NCI-H1694 (cell line): ENCODE results near the gene CXorf65.

Source experiments
- DNase-seq: peaks from one replicate; lab custom pipeline; 2025; lab: John Stamatoyannopoulos, UW

The CXorf65 gene

DNA sequence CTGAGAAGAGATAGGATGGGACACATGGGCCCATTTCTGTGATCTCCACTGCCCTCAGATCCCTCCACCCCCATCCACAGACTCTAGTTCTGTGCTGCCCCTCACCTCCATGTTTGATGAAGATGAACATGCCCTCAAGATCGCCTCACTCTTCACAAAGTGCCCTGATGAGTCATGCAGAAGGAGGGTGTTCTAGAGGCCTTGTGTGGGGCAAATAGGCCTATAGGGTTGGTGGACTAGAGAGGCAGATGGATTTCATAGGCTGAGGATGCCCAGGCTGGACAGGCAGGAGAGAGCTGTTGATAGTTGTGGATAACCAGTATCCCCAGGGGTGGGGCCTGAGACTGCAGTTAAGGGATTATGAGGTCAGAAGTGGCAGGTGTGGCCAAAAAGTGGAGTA lies at the start of gene CXorf65:
TSS of gene CXorf65 (minus strand) at position 314 of the 400 bp plus-strand sequence. CDS start at position 130, 184 bp downstream.
- DNase-seq, result no peak

DNA sequence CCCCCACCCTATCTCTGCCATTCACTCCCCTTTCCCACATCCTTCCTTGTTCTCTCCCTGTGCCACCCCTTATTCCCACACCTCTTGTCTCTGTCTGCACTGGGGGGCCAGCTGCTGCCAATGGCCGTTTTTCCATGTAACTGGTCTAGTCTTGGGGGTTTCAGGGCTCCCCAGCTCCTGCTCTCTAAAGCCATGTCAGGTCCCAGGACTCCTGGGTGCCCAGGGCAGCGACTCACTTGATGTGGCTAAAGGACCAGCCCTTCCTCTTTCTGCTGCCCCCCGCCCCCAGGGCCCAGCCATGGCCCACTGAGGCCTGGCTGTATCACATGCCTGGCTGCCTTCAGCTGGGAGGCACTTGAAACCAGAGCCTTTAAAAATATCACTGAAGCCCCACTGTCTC lies 48.1 kb upstream of the CXorf65 start:
- DNase-seq, result no peak

DNA sequence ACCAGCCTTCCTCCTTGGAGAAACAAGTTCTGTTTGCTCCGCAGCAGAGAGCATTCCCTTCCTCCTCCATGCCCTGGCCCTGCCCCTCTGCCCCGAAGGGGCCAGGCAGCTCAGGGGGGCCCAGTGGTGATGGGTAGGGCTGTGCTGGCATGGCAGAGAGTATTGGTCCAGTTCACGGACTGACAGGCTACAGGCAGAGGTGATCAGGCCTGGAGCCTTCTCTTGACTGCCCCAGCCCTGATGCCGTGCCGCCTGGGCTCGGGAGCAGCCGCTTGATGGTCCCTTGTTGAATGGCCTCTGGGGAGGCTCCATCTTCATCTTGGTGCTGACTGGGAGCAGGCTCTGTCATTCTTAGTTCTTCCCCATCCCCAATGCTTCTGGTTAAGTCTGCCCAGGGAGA lies 47.7 kb upstream of the CXorf65 start:
- no peak for DNase-seq

DNA sequence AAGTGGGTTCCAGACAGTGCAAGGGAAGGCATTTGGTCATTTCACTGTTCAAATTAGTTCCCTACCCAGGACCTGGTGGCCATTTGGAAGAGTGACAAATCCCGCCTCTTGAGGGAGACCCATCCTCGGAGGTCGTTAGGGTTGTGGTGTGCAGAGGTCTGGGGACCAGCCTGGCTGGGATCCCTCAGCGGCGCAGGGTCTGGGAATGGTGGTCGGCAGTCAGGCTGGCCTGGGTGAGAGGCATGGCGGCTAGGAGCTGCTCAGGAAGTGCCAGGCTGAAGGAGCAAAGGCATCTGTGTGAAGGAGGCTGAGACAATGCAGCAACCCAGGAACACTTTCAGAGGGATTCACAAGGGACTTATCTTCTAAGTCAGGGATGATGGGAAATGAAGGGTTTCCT lies 44.8 kb upstream of the CXorf65 start:
- DNase-seq, result no peak

DNA sequence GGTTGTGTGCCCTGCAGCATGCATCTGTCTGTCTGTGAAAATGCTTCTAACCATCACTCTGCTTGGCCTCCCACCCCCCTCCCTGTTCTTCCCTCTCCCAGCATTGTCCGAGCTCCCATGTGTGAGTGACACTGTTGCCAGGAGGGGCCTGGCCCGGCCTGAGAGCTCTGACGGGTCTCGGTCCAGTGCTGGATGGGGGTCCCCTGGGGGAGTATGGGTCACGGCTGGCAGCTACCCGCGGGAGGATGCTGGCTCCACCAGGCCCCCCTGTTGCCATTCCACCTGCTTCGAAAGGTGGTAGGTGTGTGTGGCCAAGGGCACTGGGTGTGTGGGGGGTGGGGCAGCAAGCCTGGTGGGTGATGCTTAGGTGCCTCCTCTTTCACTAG lies 41.7 kb upstream of the CXorf65 start:
- no peak for DNase-seq

DNA sequence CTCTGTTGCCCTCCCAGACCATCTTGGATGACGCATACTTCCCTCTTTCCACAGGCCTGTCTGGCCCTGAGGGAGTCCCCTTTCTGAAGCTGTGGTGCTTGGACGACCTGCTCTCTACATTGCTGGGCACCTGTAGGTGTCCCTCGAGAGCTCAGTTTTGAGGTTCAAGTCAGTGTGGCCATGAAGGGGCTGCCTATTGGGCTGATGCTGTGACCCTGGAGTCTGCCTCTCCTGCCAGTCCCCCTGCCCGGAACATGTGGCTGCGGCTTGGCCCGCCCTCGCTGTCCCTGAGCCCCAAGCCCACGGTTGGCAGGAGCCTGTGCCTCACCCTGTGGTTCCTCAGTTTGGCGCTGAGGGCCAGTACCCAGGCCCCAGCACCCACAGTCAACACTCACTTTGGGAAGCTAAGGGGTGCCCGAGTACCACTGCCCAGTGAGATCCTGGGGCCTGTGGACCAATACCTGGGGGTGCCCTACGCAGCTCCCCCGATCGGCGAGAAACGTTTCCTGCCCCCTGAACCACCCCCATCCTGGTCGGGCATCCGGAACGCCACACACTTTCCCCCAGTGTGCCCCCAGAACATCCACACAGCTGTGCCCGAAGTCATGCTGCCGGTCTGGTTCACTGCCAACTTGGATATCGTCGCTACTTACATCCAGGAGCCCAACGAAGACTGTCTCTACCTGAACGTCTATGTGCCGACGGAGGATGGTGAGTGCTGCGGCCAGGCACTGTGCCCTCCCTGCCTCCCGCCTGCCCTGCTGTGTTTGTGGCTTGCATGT lies 41.1 kb upstream of the CXorf65 start:
- DNase-seq, result no peak

DNA sequence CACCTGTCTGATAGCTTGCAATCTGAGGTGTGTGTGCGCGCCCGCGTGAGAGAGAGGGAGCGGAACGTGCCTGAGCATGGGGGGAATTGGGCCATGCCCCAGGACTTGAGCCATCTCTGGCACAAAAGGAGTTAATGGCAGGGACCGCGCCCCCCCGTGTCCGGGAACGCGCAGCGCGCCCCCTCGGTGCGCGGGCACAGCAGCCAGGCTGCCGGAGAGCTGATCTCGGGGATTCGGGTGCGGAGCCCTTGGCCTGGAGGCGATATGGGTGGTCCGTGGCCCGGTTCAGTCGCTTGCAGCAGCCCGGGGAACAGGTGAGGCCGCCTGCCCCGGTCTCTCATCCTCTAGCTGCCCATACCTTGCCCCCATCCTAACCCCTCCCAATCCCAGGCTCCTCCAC lies 38.1 kb upstream of the CXorf65 start, which contains the start of gene NLGN3:
TSS of gene NLGN3 (plus strand) at position 191 of the 400 bp plus-strand sequence. CDS start 2,909 bp downstream, outside the sequence.
- DNase-seq, result no peak

DNA sequence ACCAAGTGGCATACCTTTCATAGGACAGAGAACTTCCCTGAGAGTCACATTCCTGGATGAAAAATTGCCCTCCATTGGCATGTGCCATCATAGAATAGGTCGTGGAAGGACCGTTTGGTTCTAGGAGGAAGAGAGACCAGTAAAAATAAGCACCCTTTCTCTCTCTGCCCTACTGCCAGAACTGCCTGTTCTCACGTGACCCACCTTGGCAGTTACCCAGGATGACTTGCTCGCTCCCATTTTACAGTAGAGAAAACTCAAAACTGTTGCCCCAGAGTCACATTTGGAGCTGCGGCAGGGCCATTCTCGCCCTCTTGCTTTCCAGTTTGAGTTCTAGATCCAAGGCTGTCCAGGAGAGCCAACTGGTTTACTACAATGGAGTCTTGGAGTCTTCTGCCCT lies 37.0 kb upstream of the CXorf65 start:
- DNase-seq, result no peak

DNA sequence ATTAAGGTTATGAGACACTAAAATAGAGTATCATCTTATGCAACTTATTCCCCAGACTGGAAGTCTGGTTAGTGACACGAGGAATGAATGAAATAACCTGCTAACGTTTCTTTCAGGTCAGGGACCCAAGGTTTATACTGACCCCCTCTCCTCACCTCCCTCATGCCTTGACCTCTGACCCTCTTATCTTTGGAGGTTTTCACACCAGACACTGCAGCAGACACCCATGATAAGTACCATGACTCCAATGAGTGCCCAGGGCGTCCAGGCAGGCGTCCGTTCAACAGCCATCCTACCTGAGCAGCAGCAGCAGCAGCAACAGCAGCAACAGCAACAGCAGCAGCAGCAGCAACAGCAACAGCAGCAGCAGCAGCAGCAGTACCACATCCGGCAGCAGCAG lies 33.9 kb upstream of the CXorf65 start:
- DNase-seq, result no peak

DNA sequence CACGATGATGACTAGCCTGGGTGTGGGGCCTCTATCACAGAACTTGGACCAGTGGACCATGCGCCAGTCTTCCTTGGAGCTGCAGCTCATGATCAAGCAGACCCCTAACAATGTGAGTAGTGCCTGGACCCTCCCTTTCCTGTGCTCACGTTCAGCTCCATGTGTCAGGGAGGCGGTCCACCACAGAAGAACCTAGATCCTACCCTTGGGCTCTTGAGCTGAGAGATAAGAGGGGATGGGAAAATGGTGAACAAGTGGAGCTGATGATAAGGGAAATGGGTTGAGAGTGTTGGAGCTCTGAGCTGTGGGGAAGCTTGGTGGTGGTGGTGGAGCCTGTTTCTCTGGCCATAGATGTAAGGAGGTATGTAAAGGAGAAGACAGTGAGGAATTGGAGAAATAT lies 25.0 kb upstream of the CXorf65 start:
- no peak for DNase-seq

DNA sequence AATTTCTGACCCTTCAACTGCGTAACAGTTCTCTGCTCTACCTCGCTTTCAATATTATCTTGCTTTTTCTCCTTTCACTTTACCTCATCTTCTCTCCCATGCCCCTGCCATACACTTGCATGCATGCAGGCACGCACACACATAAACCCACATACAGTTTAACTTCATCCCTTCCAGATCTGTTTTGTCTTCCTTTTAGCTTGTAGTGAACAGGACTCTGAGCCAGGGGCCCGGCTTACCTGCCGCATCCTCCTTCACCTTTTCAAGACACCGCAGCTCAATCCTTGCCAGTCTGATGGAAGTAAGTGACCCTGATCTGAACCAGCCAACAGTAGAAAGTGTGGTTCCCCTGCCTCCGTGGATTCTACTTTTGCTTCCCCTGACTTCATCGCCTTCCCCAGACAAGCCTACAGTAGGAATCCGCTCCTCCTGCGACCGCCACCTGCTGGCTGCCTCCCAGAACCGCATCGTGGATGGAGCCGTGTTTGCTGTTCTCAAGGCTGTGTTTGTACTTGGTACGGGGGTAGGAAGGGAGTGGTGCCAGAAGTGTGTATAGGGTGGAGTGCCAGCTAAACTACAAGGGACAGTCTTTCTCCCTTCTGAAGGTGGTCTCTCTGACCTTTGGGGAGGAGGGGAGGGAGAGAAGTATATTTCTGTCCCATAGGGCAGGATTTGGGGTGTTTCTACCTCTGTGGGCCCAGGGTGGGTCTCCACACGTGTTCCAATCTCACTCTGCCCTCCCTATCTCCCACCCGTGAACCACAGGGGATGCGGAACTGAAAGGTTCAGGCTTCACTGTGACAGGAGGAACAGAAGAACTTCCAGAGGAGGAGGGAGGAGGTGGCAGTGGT lies 22.6 kb upstream of the CXorf65 start:
- DNase-seq, result peak; percentile 28

DNA sequence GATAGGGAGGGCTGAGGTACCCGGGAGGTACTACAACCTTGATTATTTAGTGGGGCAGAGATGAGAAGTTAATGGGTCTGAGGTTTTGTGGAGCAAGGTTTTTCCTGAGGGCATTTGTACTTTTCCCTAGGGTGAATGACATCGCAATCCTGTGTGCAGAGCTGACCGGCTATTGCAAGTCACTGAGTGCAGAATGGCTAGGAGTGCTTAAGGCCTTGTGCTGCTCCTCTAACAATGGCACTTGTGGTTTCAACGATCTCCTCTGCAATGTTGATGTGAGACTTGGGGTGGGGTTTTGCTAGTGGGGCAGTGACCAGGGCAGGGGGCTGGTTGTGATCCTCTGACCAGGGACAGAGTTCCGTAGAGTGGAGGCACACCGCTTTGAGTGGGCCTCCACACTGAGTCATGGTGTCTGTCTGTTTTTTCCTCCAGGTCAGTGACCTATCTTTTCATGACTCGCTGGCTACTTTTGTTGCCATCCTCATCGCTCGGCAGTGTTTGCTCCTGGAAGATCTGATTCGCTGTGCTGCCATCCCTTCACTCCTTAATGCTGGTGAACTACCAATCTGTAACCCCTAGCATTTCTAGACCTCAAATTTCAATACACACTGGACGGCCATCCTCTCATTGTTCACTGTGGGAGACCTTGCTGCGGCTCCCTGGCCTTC lies 21.8 kb upstream of the CXorf65 start:
- no peak for DNase-seq

DNA sequence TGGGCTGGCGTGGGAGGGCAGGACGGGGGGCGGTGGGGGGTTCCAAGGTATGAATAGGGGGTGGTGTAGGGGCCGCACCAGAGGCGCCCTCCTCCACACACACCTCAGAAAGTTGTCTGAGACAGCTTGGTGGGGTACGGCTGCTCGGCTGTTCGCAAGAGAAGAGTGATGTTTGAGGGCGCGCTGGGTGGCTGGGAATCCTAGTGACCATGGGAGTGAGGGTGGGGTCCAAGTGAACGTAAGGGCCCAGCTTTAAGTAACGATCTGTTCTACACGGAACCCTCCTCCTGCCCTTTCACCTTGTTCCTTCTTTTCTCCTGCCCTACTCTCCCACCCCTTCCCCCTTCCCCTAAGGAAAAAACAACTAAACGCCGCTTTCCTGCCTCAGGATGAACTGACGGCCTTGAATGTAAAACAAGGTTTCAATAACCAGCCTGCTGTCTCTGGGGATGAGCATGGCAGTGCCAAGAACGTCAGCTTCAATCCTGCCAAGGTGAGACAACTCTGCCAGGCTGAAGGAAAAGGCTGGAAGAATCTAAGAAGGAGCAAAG lies 12.5 kb upstream of the CXorf65 start:
- DNase-seq, result no peak

DNA sequence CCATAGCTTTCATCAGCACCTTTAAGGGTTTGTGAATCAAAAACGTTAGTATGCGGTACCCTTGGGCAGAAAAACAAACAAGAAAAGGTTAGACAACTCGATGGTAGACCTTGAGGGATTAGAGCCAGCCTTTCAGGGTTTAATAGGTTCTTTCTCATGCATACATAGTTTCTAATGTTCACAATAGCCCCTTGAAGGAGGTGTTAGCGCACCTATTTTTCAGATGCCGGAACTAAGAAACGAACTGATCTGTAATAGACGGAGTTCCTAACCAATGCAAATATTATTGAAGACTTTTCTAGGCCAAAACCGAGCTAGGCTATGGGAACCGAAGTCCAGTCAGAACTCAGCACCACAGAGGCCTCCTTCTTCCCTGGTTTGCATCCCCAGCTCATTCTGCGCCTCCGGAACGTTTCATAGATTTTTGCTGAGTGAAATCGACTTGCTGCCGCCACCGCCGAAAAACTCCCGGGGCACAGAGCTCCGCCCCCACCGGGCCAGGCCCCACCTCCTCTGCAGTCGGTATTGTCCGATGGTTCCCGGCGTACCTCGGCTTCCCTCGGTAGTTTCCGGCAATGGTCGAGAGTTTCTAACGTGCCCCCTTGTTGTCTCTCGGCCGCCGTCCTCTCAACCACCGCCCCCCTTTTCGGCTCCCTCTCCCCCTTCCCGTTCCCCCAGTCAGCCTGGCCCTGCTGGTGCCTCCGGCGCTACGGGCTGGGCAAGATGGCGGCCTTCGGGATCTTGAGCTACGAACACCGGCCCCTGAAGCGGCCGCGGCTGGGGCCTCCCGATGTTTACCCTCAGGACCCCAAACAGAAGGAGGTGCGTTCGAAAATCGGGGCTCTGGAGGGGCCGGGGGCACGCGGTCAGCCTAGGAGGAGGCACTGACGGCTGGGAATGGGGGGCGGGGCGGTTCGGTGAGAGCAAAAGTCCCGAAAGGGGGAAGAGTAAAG lies 11.8 kb upstream of the CXorf65 start, which contains the start of gene MED12:
TSS of gene MED12 (plus strand) at position 565 of the 953 bp plus-strand sequence. CDS start at position 724, 159 bp downstream.
- peak; percentile 48 for DNase-seq

DNA sequence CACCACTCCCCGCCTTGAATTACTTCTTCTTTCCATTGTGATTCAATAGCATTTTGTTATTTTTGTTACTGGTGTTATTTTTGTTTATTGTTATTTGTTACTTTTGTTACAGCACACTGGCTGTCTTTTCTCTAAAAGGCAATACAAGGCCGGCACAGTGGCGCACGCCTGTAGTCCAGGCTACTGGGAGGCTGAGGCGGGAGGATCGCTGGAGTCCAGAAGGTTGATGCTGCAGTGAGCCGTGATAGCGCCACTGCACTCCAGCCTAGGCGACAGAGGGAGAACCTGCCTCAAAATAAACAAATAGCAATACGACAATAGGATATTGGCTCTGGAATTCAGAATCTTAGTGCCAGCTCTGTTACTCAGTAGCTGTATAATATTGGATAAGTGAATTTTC lies 10.8 kb upstream of the CXorf65 start:
- no peak for DNase-seq

DNA sequence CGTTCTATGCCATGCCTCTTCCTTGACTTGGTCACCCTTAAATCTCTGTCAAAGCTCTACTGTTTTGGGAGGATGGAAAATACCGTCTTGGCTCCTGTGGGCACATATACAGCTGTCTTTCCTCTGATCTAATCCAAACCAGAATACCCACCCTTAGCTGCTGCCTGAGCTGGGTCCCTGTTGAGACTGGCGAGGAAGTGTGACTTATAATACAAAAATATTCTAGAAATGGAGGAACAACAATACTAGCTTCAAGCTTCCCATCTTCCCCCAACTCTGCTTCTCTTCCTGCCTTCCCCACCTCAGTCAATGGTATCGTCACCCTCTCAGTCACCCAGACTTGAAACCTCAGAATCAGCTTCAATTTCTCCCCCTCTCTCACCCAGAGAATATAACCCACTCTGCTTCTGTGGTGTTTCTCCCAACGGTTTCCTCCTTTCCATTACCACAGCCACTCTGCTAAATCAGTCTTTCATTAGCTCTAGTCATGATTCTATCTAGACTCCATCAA lies 5.4 kb upstream of the CXorf65 start:
- DNase-seq, result no peak

DNA sequence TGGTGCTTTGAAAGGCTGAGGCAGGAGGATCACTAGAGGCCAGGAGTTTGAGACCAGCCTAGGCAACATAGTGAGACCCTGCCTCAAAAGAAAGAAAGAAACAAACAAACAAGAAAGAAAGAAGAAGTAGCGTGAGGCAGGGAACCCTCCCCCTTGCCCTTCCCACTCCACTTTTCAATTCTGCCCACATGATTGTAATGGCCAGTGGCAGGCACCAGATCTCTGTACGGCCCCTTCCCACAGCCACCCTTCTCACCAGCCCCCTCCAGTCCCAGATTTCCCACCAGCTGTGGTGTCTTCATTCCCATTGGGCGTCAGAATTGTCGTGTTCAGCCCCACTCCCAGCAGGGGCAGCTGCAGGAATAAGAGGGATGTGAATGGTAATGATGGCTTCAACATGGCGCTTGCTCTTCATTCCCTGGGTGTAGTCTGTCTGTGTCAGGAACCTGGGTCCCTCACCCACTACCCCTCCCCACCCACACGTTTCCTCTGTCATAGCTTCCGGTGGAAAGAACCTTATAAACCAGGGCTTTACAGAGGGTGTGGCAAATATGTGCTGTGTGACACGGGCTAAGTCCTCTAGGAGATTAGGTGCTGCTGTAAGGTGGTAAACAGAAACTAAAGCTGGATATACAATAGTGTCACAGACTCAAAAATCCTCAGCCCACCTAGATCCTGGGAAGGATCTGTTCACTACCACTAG lies 4.8 kb upstream of the CXorf65 start, which contains the start of gene IL2RG:
TSS of gene IL2RG (minus strand) at position 437 of the 703 bp plus-strand sequence. CDS start at position 399, 38 bp downstream.
- no peak for DNase-seq

DNA sequence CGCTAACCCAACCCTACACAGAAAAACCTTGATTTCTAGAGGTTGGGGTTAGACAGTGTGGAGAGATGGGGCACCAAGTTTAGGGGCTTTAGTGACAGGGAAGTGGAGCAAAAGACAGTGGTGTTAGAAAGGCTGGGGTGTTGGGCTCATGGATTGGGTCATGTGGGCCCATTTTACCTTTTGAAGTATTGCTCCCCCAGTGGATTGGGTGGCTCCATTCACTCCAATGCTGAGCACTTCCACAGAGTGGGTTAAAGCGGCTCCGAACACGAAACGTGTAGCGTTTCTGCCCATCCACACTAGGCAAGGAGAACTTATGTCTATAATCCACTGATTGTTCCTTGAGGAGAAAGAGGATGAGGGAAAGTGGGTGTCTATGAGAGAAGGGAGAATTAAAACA lies 2.5 kb upstream of the CXorf65 start:
- DNase-seq, result no peak

DNA sequence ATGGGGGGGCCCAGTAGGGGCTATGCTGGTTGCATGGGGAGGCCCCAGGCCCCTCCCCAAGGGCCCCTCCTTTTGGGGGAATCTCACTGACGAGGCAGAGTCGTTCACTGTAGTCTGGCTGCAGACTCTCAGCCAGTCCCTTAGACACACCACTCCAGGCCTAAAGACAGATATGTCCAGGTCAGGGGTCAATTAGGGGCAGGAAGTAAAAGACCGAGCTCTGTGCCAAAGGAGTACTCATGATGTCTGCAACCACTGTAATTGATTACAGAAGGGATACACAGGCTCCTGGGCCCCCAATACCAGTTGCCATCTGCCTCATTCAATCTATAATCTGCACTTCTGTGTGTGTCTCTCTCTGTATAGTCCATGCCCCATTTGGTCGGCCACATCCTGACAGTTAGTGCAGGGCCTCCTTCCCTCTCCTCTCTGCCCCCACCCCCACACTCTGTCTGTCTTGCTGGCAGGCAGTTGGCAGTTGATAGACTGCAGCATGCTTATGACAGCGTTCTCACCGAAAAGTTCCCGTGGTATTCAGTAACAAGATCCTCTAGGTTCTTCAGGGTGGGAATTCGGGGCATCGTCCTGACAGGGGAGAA lies 1.3 kb upstream of the CXorf65 start:
- no peak for DNase-seq

DNA sequence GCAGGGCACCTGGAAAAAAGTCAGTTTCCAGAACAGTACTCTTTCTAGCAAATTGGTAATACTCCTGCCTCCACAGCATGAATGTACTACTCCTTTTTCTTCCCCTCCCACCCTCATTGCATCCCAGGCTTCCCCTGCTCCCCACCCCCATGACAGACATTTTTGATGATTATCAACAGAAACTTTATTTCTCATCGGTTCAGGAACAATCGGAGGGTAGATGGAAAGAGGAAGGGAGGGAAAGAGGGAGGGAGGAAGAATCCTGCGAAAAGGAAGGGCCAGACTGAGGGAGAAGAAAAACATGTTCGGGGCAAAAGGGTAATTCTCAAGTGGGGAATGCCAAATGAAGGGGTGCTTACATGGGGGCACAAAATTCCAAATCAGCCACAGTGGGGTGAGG lies 705 bp upstream of the CXorf65 start:
- no peak for DNase-seq
